NCI-H1694 treated with DMSO at 0.1 percent for 48 hours (cell line): ENCODE data around the gene PILRB.
A peak's percentile ranks its signal among the peaks of the same experiment; 100 is the strongest.
"Not testable (repeated sequence)": the region's sequence is repeated elsewhere in the genome, so short reads cannot be mapped to it uniquely, and the experiment has no call there.

Experiments
- DNase-seq: peaks from one replicate; lab custom pipeline; 2025; lab: John Stamatoyannopoulos, UW

PILRB gene

DNA sequence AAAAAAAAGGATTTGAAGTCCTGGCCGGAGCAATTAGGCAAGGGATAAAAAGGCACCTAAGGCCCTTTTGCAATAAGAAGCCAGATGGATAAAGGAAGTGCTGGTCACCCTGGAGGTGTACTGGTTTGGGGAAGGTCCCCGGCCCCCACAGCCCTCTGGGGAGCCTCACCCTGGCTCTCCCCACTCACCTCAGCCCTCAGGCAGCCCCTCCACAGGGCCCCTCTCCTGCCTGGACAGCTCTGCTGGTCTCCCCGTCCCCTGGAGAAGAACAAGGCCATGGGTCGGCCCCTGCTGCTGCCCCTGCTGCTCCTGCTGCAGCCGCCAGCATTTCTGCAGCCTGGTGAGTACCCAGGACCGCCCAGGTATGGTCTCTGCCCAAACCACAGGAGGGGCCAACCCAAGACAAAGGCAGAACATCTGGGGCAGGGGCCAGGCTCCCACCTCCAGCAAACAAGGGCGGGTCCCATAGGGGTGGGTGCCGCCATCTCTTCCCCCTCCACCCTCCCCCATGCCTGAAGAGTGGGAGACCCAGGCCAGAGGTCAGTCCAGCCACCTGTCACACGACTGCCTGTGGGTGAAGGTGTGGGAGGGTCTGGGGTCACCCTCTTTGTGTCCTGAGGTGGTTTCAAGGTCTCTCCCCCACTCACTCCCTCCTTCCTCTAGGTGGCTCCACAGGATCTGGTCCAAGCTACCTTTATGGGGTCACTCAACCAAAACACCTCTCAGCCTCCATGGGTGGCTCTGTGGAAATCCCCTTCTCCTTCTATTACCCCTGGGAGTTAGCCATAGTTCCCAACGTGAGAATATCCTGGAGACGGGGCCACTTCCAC is at the start of gene PILRB:
PILRB (plus strand) TSS at position 91 of the 830 bp plus-strand sequence; CDS start at position 277, 186 bp downstream.
- DNase-seq: no peak

DNA sequence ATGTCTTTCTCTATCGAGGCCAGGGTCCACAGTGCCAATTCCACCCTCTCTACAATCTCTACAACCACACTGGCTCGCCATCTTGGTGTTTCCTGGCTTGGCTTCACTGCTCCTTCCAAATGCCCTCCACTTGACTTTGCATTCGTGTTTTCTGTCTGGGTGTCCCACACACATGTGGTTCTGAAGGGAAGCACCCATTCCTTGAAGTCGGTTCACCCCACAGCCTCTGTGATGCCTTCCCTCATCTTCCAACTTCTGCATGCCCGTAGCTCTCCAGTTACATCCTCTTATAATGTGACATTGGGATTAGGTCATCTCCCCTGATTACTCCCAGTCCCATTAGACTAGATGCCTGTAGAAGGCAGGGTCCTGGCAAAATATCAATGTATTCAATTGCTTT is 39.6 kb upstream of the PILRB start:
- DNase-seq: not testable (repeated sequence)

DNA sequence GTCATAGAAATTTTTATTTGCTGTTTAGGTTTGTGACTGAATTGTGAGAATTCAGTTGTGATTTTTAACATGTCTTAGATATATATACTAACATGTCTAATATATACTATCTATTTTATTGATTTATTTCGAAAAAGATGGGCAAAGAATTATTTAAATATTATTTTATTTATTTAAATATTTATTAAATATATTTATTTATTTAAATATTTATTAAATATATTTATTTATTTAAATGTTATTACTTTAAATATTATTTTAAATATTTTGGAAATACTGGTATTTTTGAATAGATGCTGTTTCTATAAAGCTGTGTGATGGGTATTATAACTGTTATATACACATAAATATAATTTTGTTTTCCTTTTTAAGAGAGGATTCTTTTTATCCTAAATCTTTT is 36.3 kb upstream of the PILRB start:
- not testable (repeated sequence) for DNase-seq

DNA sequence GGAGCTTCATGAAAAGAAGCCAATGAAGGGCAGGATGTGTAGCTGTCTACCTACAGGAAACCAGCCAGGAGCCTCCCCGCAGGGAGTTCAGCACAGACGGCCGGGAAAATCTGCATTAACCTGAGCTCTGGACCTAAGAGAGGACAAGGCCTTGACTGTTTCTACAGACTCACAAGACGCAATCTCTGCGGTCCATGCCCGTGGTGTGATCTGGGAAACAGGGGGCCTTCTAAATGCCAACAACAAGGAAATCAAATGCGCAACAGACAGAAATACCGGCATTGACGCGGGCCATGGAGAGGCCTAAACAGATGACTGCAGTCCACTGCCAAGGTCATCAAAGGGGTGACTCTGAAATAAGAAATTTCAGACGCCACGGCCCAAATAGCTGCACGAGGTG is 33.7 kb upstream of the PILRB start:
- DNase-seq: not testable (repeated sequence)

DNA sequence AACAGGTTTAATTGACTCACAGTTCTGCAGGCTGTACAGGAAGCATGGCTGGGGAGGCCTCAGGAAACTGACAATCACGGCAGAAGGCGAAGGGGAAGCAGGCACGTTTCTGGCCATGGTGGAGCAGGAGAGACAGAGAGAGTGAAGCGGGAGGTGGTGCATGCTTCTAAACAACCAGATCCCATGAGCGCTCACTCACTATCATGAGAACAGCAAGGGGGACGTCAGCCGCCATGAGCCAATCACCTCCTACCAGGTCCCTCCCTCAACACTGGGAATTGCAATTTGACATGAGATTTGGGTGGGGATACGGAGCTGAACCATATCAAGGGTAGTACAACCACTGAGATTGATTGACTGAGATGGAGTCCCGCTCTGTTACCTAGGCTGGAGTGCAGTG is 32.2 kb upstream of the PILRB start:
- not testable (repeated sequence) for DNase-seq

DNA sequence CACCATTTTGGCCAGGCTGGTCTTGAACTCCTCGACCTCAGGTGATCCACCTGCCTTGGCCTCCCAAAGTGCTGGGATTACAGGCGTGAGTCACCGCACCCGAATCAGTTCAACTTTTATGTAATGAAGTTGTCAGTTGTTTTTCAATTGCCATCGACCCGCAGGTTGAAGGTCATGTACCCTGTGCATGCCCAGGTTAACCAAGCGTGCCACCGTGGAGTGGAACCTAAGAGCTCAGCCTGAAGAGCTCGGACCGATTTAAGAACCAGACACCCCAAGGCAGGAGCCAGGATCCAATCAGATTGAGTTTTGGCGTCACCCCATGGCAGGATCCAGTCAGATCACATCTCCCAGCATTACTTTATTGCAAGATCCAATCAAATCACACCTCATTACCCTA is 31.0 kb upstream of the PILRB start:
- DNase-seq: not testable (repeated sequence)

DNA sequence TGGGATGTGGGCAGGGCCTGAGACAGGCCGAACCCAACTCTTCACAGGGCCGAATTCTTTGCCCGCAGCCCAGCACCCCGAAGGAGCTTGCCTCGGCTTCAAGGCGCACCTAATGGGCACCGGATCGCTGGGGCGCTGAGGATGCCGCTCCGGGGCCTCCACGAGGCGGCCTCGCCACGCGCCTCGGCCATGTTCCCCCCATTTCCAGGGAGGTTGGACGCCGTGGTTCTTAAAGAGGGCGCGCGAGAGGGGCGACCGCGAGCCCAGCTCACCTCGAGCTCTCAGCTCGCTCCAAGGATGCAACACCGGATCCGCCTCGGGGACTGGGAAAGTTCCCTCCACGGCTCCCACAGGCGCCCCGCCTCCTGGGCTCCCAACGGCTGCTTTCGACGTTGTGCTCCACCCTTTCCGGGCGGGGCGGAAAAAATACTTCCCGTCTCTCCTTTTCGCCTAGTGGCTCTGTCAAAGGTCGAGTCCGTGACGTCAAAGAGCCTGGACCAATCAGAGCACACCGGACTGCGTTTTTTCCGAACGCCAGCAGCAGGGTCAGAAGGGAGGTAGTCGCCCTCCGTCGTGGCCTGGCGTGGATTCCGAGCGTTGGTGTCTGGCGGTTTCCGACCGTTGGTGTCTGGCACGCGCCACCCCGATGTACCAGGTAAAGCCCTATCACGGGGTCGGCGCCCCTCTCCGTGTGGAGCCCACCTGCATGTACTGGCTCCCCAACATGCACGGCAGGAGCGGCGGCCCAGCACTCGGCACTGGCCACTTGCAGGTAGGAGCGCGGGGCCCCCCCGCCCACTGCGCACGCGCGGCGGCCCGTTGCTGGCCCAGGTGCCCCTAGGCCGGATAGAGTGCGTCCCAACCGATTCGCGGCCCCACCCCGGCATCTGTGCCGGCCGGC is 22.1 kb upstream of the PILRB start:
- peak; percentile 75 for DNase-seq

DNA sequence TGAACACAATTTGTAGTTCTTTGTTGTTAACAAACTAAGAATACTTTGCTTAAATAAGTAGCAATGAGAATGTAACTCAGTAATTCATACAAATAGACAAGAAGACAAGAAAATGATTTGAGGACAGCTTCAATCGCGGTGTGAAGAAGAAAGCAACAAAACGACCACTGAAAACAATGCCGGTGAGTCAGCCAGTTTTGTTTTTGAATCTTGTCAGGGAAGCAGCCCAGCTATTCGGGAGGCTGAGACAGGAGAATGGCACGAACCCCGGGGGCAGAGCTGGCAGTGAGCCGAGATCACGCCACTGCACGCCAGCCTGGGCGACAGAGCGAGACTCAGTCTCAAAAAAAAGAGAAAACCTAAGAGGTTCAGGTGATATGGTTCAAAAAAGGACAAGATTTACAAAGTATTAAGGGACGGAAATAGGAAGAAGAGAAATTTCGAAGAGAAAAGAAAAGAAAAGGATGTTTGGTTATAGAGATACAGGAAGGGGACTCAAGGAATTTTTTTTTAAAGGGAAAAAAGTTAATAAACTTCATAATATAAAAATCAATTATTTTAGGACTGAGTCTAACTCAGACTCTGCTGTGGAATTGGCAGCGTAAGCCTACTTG is 19.7 kb upstream of the PILRB start:
- DNase-seq: not testable (repeated sequence)

DNA sequence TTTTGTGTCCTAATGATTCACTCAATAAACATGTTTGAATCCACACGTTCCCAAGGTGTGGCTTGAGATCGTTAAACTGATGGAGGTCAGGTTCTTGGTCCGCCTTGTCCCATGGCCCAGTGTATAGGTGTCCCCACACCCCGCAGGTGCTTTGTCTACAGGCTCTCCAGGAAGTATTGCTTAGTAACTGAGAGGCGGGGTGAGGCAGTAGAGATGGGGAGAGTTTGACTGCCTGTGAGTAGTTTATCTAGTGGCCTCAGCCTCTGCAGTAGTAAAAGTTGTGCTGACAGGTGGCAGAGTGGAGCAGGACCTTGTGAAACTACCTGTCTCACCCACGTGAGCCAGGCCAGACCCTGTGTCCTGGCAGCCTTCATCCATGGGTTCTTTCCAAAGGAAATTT is 16.6 kb upstream of the PILRB start:
- not testable (repeated sequence) for DNase-seq

DNA sequence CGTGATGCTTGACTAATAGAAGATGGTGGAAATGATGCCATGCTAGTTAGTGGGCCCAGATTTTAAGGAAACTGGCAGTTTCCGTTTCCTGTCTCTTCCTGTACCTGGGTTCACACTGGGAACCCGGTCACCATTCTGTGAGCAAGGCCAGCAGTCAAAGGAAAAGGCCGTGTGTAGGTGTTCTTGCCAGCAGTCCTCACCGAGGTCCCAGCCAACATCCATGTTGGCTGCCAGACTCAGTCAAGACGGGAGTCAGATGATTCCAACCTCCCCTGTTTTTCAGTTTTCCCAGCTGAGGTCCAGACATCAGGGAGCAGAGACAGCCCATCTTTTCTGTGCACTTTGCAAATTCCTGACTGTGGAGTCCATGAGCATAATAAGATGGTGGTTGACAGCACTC is 15.2 kb upstream of the PILRB start:
- DNase-seq: no peak

DNA sequence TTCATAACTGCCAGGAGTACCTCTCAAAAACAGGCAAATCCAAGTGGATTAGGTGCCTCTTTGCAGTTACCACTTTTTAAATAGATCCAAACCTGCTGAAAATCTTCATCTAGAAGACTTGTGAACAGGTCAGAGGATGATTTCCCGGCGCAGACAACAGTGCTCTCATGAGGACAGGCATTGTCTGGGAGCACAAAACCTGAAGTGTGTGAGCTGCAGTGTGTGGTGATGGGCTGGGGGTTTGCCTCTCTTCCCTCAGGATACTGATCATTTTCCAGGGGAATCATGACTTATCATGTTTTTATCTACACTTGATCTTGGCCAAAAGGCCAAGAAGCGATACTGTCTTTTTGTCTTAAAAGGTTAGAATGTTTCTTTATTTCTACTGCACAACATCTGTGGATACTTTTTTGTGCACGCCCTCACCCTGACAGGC is 13.8 kb upstream of the PILRB start:
- not testable (repeated sequence) for DNase-seq

DNA sequence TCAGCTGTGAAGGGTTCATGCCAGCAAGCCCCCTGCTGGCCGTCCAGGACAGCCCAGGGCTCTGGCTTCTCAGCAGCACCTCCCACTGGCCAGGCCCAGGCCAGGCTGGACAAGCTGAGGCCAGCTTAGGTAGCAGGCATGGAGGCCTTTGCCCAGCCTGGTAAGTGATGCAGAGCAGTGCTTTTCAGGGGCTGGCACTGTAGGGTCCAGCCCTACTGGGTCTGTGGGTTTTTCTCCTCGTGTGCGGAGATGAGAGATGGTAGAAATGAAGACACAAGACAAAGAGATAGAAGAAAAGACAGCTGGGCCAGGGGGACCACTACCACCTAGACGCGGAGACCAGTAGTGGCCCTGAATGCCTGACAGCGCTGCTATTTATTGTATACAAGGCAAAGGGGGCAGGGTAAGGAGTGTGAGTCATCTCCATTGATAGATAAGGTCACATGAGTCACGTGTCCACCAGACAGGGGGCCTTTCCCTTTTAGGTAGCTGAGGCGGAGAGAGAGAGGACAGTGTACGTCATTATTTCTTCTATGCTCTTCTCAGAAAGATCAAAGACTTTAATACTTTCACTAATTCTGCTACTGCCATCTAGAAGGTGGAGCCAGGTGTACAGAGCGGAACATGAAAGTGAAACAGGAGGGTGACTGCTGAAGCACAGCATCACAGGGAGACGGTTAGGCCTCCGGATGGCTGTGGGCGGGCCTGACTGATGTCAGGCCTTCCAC is 13.2 kb upstream of the PILRB start:
- DNase-seq: not testable (repeated sequence)

DNA sequence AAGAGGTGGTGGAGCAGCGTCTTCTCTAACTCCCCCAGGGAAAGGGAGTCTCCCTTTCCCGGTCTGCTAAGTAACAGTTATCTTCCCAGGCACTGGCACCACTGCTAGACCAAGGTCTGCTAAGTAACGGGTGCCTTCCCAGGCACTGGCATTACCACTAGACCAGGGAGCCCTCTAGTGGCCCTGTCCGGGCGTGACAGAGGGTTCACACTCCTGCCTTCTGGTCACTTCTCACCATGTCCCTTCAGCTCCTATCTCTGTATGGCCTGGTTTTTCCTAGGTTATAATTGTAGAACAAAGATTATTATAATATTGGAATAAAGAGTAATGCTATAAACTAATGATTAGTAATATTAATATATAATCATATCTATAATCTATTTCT is 12.6 kb upstream of the PILRB start:
- peak; percentile 44 for DNase-seq

DNA sequence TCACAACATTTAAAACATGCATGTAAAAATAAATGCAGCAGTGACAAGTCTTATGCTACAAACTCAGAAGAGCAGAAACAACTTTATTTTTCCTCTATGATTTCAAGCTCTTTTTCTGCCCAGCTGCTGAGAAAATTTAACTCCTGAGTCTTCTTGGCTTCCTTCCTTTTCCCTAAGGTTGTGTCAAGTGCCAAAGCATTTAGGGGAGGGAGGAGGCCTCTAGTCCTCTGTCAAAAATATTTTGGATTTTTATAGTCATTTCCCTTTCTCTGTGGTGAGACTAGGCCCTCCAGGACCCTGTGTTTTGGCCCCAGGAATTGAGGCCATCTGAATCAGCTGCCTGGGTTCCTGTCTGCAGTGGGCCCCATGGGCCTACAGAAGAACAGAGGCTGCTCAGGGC is 11.0 kb upstream of the PILRB start:
- no peak for DNase-seq

DNA sequence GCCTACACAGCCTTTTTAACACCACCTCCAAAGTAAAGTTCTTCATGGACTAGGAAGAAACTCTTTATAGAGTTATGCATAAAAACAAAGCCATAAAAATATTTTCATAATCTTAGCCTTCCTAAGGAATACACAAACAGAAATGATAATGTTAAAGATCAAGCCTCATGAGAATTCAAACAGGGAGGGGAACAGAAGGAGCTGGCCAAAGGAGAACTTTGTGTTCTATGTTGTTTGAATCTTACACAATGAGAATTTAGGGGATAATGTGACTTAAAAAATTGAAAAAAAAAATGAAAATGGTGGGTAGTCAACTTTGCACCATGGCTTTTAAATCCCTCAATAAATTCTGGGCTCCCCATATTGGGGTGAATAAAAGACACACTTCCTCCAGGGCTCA is 9.1 kb upstream of the PILRB start:
- DNase-seq: no peak

DNA sequence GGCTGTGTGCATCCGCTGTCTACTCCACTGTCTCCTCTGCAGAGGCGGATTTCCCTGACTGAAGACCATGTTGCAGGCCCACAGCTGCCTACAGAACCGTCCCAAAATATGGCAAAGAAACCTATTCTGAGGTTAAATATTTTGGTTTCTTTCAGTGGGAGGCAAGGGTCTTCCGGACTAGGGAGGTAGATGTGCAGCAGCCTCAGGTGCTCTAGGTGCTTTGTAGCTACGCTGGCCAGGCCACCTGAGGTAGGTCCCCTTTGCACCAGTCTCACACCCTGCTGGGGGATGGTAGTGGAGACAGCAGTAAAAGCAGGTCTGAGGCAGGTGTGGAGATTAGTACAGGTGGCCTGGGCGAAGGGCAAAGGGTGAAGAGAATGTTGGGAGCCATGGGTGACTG is 8.2 kb upstream of the PILRB start:
- no peak for DNase-seq

DNA sequence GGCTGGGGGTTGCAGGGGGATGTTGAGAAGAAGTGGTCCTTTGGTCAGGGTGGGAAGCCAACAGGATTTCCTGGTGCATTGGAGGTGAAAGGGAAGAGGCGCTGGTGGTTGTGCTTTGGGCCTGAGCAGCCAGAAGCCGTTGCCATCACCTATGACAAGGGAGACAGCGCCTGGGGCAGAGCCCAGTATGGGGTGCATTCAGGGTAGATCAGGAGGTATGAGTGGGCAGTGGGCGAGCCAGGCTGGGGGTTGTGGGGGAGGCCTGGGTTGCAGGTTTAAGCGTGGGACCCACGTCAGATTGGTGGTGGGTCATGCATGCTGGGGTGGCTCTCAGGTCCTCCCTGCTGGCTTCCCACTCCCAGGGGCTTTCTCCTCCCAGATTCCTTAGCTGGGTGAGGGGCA is 6.3 kb upstream of the PILRB start:
- DNase-seq: no peak

DNA sequence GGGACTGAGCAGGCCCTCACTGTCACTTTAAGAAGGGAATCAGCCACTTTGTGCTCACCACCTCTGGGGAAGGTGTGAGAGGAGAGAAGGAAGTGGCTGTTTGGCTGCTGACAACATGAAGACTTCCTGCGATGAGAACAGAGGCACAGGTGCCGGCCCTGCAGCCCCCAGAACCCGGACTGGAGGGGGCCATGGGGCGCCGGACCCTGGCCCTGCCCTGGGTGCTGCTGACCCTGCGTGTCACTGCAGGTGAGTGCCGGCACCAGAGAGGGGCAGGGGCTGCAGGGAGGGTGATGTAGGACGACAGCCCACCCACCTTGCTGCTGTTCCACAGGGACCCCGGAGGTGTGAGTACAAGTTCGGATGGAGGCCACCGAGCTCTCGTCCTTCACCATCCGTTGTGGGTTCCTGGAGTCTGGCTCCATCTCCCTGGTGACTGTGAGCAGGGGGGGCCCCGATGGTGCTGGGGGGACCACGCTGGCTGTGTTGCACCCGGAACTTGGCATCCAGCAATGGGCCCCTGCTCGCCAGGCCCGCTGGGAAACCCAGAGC is 5.6 kb upstream of the PILRB start:
- not testable (repeated sequence) for DNase-seq

DNA sequence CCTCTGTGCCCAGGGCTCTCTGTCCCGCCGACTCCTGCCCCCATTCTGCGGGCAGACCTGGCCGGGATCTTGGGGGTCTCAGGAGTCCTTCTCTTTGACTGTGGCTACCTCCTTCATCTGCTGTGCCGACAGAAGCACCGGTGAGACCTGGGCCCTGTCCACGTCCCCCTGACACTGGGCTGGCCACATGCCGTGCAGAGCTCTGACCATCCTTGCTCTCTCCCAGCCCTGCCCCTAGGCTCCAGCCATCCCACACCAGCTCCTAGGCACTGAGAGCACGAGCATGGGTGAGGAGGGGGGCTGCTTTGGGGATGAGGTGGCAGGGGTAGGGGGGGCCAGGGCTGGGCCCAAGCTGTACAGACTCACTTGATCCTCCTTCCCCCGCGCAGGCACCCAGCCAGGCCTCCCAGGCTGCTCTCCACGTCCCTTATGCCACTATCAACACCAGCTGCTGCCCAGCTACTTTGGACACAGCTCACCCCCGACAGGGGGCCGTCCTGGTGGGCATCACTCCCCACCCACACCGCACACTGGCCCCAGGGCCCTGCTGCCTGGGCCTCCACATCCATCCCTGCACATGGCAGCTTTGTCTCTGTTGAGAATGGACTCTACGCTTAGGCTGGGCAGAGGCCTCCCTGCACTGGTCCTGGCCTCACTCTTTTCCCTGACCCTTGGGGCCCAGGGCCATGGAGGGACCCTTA is 4.8 kb upstream of the PILRB start:
- no peak for DNase-seq

DNA sequence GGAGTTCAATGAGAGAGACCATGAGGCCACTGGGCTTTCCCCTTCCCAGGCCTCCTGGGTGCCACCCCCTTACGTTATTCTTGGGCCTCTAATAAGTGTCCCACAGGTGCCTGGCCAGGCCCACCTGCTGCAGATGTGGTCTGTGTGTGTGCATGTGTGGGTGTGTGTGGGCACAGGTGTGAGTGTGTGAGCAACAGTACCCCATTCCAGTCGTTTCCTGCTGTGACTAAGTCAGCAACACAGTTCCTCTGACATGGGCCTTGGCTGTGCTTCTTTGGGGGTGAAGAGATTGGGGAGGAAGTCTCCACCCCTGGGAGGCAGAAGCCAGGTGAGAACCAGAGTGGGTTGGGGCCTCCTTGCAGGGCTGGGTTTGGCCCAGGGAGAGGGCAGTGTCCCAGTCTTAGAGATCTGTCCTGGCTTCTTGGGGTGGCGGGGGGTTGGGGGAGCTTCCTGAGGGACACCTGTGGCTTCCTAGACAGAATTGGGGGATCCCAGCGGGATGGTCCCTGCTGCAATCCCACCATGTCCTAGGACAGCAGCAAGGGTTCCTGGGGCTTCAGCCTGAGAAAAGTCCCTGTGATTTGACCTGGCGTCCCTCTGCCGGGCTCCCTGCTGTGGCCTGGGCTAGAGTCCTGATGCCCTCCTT is 4.1 kb upstream of the PILRB start:
- DNase-seq: no peak
